ENCODE data around the gene CDK5RAP2.
A peak's percentile ranks its signal among the peaks of the same experiment; 100 is the strongest.

CDK5RAP2 gene

GRCh38 chr9:120394058-120394669 is 185.8 kb downstream of the CDK5RAP2 start:
- peak; percentile 0 for DNase-seq

DNA sequence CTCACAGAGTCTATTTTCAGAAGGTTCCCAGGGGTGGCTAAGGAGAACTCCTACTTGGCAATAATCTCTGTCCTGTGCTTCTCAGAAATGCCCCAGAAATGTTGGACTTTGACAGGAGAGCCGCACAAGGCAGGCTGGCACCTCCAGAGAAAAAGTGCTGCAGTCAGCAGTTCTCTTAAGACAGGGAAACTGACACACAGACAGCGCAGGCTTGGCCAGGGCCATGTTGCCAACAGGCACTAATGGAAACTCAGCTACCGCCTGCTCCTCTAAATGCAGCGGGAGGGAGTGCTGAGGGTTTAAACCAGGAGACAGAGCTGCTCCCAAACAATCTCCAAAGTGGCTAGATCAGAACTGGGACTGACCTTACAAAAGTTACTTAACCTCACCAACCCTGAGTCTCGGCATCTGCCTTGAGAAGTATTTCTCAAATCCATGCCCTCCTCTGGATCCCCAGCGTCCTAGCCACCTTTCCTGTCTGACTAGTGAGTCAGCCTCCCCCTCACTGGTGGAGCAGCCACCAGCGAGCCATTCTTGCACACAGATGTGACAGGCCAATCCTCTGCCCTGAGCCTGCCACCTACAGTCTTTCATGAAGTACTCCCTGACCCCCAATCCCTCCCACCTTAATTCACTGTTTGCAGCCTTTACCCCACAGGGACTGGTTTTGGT is 186.4 kb downstream of the CDK5RAP2 start:
- DNase-seq, result no peak

DNA sequence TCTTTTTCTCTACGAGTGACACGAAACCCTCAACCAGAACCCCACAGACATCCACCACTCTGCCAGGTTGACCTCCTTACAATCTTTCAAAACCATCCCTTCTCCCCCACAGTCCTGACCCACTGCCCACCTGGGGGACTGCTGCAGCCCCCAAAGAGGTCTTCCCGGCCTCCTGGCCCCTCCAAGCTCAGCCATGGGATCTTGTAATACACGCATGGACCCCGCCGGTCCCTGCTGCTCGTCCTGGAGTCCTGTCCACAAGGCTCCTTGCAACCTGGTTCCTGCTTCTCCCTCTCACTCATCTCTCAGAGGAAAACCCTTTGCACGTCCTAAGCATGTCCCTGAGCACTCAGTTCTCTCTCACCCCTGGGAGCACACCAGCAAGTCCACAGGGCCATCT is 187.3 kb downstream of the CDK5RAP2 start:
- no peak for DNase-seq

DNA sequence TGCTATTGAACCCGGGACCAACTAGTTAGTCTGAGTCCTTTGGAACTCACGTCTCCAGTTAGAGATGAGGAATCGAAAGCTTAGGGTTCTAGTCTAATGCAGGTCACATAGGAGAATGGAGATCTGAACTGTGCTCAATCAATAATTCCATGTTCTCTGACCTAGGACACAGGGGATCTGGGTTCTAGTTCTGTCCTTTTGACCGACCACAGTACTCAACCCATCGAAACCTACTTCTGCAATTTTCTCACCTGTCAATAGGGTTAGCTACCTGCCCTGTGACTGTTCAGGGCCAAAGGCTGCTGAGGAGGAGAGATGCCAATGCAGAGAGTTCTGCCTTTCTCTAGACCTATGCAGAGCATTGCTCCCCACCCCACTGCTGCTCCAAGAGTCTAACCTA is 187.7 kb downstream of the CDK5RAP2 start:
- DNase-seq, result no peak

- no peak for DNase-seq
These were observed 188.3 kb downstream of the CDK5RAP2 start for GRCh38 chr9:120391691-120392090.

DNA sequence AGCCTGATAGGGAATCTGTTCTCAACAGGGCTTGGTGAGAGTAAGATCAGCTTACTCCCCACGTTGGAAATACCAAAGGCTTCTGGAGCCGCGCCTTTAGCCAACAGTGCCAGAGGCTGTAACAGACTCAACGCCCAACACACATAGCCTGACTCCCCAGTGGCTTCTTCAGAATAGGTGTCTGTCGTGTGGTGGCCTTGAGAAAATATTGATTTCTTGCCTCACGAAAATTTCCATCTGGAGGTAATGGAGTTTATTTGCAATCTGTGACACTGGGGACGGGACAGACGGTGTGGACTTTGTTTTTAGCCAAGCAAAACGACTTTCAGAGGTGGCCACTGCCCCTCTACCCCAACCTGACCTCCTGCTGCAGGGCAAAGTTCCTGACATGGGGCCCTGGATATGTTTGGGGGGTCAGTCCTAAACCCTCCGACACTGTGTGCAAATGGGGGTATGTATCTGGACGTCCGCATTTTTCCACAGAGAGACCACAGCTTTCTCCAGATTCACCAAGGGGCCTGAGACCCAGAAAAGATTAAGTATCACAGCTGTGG is 189.3 kb downstream of the CDK5RAP2 start:
- DNase-seq, result no peak

- DNase-seq, result no peak
These were observed 190.1 kb downstream of the CDK5RAP2 start for GRCh38 chr9:120389867-120390266.

- DNase-seq, result no peak
These were observed 190.7 kb downstream of the CDK5RAP2 start for GRCh38 chr9:120389300-120389699.

GRCh38 chr9:120388003-120388855 is 191.7 kb downstream of the CDK5RAP2 start:
- no peak for DNase-seq

GRCh38 chr9:120387257-120388002 is 192.5 kb downstream of the CDK5RAP2 start:
- no peak for DNase-seq

DNA sequence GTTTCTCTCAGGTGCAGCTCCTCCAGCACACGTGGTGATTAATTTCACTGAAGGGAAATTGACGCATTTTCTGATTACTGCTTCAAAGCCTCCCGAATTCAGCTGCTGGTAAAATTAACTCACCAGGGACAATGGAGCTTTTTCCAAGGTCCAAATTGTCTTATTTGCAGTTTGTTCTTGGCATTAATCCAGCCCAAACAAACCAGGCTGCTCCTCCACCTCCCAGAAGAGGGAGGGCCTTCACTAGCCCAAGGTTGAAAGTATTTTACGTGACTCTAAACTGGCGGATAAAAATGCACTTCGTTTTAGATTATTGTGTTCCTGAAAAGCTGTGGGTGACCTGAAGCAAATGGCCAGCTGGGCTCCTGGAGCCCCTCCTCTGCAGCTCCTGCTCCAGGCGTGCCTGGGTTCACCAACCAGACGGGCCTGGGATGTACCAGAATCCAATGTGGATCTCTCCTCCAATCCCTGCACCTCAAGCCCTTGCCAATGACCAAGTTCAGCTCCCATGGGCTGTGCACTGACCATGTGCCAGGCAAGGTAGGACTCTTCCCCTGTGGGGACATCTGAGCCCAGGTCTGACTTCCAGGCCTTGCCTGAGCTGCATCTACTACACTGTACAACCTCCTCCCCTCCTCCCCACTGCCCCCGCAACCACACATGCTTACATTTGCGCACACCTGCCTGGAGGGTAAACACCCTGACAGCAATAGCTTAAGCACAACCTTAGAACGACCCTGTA is 193.4 kb downstream of the CDK5RAP2 start:
- no peak for DNase-seq

DNA sequence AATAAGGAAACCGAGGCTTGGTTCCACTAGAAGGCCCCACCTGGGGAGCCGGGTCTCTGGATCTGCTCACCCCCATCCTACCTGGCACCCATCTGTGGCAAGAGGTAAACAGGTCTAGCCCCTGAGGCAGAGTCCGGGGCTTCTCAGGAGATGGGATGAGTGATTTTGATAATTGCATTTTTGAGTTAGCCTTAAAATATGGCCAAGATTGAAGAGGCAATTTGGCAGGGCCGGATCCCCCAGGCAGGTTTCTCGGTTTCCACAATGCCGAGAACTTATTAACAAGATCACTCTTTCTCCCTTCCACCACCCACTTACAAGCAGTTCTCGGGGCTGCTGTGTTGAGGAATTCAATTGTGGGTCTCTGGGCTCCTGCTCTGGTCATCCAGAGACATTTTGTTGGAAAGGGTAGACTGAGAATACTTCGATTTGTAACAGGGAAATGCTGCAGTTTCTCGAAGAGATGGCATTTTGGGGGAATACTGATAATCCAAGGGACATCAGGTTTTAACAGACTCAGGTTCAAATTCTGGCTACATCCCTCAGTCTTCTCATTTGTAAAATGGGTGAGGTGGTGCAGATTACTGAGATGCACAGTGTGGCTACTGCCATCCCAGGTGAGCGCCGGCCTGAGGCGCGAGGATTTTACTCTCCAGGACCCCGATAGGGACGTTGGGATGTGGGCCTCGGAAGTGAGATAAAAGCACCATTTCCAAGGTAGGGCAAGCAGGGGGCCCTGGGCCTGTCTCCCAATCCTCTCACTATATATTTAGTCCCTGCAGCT is 194.2 kb downstream of the CDK5RAP2 start:
- DNase-seq, result no peak

GRCh38 chr9:120384925-120385272 is 195.1 kb downstream of the CDK5RAP2 start:
- DNase-seq, result no peak

GRCh38 chr9:120383999-120384924 is 195.7 kb downstream of the CDK5RAP2 start:
- no peak for DNase-seq

DNA sequence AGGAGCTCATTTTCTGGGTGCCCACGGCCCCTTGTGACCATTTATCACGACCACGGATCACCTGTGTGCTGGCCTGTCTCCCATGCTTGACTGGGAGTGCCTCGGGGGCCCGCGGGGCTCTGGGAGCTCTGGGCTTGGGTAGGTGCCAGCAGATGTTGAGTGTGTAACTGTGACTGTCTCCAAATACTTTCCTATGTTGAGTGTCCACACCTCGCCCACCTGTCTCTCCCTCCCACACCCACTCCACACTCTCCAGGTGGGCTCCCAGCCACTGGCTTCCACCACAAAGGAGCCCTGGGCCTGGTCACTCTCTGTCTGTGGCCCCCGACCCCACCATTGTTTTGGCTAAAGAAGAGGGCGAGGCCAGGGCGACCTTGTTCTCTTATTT is 196.4 kb downstream of the CDK5RAP2 start:
- DNase-seq, result no peak

- DNase-seq, result no peak
These were observed 197.5 kb downstream of the CDK5RAP2 start for GRCh38 chr9:120382453-120382852.

DNA sequence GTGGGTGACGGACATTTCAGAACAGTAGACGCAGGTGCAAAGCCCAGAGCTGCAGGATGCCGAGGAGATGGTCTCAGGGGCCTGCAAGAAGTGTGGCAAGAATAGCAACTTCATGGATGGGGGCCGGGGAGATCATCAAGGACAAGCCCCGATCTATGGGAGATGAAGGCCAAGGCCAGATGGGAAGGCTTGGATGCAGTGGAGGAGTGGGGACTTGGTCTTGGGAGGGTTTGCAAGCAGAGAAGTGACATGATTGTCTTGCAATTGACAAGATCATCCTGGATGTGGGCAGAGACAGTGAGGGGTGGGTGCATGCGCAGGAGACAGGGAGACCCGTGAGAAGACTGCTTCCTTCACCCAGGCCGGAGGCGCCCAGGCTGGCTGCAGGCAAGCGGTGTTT is 198.1 kb downstream of the CDK5RAP2 start:
- no peak for DNase-seq

GRCh38 chr9:120379611-120380010 is 200.4 kb downstream of the CDK5RAP2 start:
- DNase-seq, result no peak

GRCh38 chr9:120378680-120379079 is 201.3 kb downstream of the CDK5RAP2 start:
- DNase-seq, result no peak

All from CD4-positive, alpha-beta T cell treated with Interleukin-21 for 1 hour (primary cell).